A549 (cell line): ENCODE data around the gene RAD50.
"Not testable (repeated sequence)": the region's sequence is repeated elsewhere in the genome, so short reads cannot be mapped to it uniquely, and the experiment has no call there.

Source experiments
- ESRRA ChIP-seq: fragments of 150-350 bp; IDR thresholded peaks from 2 replicates; pipeline ENCODE4 v1.6.1; 2014; ENCODE audit warnings: mild to moderate bottlenecking, low read length, borderline replicate concordance
- MAZ ChIP-seq: fragments of 150-350 bp; IDR thresholded peaks from 2 replicates; pipeline ENCODE4 v1.6.1; 2014; ENCODE audit warnings: antibody characterized with exemption, low read depth, low read length, borderline replicate concordance
- MYC ChIP-seq: IDR thresholded peaks from 2 replicates; pipeline ENCODE4 v1.6.1; 2012; ENCODE audit warnings: mild to moderate bottlenecking, inconsistent platforms, low read length, improper control_type of control experiment, borderline replicate concordance
- POLR2A ChIP-seq: IDR thresholded peaks from 2 replicates; pipeline ENCODE4 v1.6.1; 2012; ENCODE audit warnings: mild to moderate bottlenecking, low read length
- ZNF302 ChIP-seq: fragments of 250-450 bp; sonication (Bioruptor Pico); IDR thresholded peaks from 2 replicates; pipeline ENCODE4 v1.9.0; 2021; ENCODE audit warnings: inconsistent platforms, mild to moderate bottlenecking, moderate library complexity
- TF ChIP-seq, protein P1 (sequence below): fragments of 450-650 bp; IDR thresholded peaks from 2 replicates; pipeline ENCODE4 v1.6.1; 2014; ENCODE audit warnings: antibody characterized with exemption
- TF ChIP-seq, protein P2 (sequence below): fragments of >200 bp; sonication (Bioruptor Twin); formaldehyde crosslinking; IDR thresholded peaks from 3 replicates; pipeline ENCODE4 v1.5.1; 2016
- TF ChIP-seq, protein P3 (sequence below): IDR thresholded peaks from 2 replicates; pipeline ENCODE4 v1.6.1; 2012
- TF ChIP-seq, protein P4 (sequence below): fragments of 200-600 bp; sonication (generic); IDR thresholded peaks from 2 replicates; pipeline ENCODE4 v1.6.1; 2016; ENCODE audit warnings: antibody characterized with exemption, mild to moderate bottlenecking, moderate library complexity

- not testable (repeated sequence) for TF ChIP-seq MYC; POLR2A; MAZ; ZNF302 (CRISPR knock-in tag); ESRRA
- TF ChIP-seq, protein P1, sequence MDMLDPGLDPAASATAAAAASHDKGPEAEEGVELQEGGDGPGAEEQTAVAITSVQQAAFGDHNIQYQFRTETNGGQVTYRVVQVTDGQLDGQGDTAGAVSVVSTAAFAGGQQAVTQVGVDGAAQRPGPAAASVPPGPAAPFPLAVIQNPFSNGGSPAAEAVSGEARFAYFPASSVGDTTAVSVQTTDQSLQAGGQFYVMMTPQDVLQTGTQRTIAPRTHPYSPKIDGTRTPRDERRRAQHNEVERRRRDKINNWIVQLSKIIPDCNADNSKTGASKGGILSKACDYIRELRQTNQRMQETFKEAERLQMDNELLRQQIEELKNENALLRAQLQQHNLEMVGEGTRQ = not testable (repeated sequence)
- TF ChIP-seq, protein P2, sequence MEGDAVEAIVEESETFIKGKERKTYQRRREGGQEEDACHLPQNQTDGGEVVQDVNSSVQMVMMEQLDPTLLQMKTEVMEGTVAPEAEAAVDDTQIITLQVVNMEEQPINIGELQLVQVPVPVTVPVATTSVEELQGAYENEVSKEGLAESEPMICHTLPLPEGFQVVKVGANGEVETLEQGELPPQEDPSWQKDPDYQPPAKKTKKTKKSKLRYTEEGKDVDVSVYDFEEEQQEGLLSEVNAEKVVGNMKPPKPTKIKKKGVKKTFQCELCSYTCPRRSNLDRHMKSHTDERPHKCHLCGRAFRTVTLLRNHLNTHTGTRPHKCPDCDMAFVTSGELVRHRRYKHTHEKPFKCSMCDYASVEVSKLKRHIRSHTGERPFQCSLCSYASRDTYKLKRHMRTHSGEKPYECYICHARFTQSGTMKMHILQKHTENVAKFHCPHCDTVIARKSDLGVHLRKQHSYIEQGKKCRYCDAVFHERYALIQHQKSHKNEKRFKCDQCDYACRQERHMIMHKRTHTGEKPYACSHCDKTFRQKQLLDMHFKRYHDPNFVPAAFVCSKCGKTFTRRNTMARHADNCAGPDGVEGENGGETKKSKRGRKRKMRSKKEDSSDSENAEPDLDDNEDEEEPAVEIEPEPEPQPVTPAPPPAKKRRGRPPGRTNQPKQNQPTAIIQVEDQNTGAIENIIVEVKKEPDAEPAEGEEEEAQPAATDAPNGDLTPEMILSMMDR = not testable (repeated sequence)
- TF ChIP-seq, protein P3, sequence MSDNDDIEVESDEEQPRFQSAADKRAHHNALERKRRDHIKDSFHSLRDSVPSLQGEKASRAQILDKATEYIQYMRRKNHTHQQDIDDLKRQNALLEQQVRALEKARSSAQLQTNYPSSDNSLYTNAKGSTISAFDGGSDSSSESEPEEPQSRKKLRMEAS = not testable (repeated sequence)
- TF ChIP-seq, protein P4, sequence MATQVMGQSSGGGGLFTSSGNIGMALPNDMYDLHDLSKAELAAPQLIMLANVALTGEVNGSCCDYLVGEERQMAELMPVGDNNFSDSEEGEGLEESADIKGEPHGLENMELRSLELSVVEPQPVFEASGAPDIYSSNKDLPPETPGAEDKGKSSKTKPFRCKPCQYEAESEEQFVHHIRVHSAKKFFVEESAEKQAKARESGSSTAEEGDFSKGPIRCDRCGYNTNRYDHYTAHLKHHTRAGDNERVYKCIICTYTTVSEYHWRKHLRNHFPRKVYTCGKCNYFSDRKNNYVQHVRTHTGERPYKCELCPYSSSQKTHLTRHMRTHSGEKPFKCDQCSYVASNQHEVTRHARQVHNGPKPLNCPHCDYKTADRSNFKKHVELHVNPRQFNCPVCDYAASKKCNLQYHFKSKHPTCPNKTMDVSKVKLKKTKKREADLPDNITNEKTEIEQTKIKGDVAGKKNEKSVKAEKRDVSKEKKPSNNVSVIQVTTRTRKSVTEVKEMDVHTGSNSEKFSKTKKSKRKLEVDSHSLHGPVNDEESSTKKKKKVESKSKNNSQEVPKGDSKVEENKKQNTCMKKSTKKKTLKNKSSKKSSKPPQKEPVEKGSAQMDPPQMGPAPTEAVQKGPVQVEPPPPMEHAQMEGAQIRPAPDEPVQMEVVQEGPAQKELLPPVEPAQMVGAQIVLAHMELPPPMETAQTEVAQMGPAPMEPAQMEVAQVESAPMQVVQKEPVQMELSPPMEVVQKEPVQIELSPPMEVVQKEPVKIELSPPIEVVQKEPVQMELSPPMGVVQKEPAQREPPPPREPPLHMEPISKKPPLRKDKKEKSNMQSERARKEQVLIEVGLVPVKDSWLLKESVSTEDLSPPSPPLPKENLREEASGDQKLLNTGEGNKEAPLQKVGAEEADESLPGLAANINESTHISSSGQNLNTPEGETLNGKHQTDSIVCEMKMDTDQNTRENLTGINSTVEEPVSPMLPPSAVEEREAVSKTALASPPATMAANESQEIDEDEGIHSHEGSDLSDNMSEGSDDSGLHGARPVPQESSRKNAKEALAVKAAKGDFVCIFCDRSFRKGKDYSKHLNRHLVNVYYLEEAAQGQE = not testable (repeated sequence)
These were observed 7.8 kb downstream of the RAD50 start for GRCh38 chr5:132564555-132564954.
